NOMO-1 treated with dmso at 0.1 percent for 144 hours (cell line): ENCODE data around the gene KLHL8.
"Not testable (repeated sequence)": the region's sequence is repeated elsewhere in the genome, so short reads cannot be mapped to it uniquely, and the experiment has no call there.

ENCODE experiments used
- DNase-seq: peaks from one replicate; lab custom pipeline; 2025; ENCODE audit not compliant: unreplicated experiment; lab: John Stamatoyannopoulos, UW

KLHL8 gene

GRCh38 chr4:87228262-87228860, 7.9 kb upstream of the KLHL8 start:
- DNase-seq: no peak

GRCh38 chr4:87227751-87228151, 7.3 kb upstream of the KLHL8 start:
- no peak for DNase-seq

GRCh38 chr4:87225936-87226335, 5.5 kb upstream of the KLHL8 start:
- DNase-seq: no peak

GRCh38 chr4:87224141-87224923, 3.9 kb upstream of the KLHL8 start:
- DNase-seq: no peak

GRCh38 chr4:87219632-87220093, 755 bp downstream of the KLHL8 start:
- no peak for DNase-seq

- DNase-seq: not testable (repeated sequence)
These were observed 3.1 kb downstream of the KLHL8 start for GRCh38 chr4:87217235-87217763.

- no peak for DNase-seq
These were observed 3.9 kb downstream of the KLHL8 start for GRCh38 chr4:87216469-87216868.

GRCh38 chr4:87213421-87214075, 6.9 kb downstream of the KLHL8 start:
- DNase-seq: no peak

- DNase-seq: no peak
These were observed 9.0 kb downstream of the KLHL8 start for GRCh38 chr4:87211249-87211952.

- peak; percentile 90 for DNase-seq
These were observed 10.7 kb downstream of the KLHL8 start for GRCh38 chr4:87209696-87210095.

GRCh38 chr4:87209182-87209581, 11.2 kb downstream of the KLHL8 start:
- DNase-seq: no peak

- DNase-seq: no peak
These were observed 15.9 kb downstream of the KLHL8 start for GRCh38 chr4:87204559-87204958.

GRCh38 chr4:87196927-87197326, 23.5 kb downstream of the KLHL8 start:
- no peak for DNase-seq

- no peak for DNase-seq
These were observed 24.3 kb downstream of the KLHL8 start for GRCh38 chr4:87196146-87196545.

- no peak for DNase-seq
These were observed 26.3 kb downstream of the KLHL8 start for GRCh38 chr4:87193958-87194675.

- no peak for DNase-seq
These were observed 28.1 kb downstream of the KLHL8 start for GRCh38 chr4:87192145-87192919.

GRCh38 chr4:87188932-87189331, 31.5 kb downstream of the KLHL8 start:
- DNase-seq: peak; percentile 73

GRCh38 chr4:87188048-87188447, 32.4 kb downstream of the KLHL8 start:
- DNase-seq: no peak

- no peak for DNase-seq
These were observed 35.1 kb downstream of the KLHL8 start for GRCh38 chr4:87185146-87185870.
